Measurements from ENCODE around the gene PRKG1. TPM values are rescaled to one million over a fixed set of nuclear protein-coding genes. Genes with fewer than 3 reads are reported as not detected.

Gene PRKG1
- total RNA-seq, 1 experiment from 2014 or later: 16.5 TPM

DNA sequence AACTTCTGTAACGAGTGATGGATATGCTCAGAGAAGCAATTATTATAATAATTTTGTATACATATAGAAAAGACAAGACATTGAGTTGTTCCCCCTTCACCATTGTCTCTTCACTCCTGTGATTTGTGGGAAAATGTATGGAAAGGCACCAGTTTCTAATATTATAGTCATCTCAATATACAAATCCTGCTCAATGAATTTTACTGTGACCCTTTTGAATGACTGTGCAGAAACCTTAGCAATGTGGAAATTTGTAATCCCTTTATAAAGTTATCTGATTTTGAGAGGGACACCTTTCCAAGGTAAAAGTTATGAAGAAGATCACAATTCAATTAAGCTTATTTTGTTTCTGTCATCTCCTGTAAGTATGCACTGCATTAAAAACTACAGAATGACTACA is 1165.5 kb downstream of the PRKG1 start:
- POLR2A ChIA-PET: no interaction called here
- no peaks in the 10 kb centered on the region for H3K4me1 Mint-ChIP-seq
- no peaks in the 10 kb centered on the region for H3K9me3 Mint-ChIP-seq
- no peak overlapping the region for H3K4me3 Mint-ChIP-seq
- no peaks in the 10 kb centered on the region for H3K36me3 Mint-ChIP-seq
- DNase-seq (ENCODE audit: low spot score): no peak
- H3K27me3 Mint-ChIP-seq (ENCODE audit: low read depth): no peaks in the 10 kb centered on the region
- no peak overlapping the region for H3K27ac Mint-ChIP-seq
- TF ChIP-seq TCF7 (CRISPR knock-in tag; IDR thresholded peaks at IDR 0.05; ENCODE audit: low read depth) (no peak), JAZF1 (CRISPR knock-in tag; IDR thresholded peaks at IDR 0.05) (no peak), NR2C2 (CRISPR knock-in tag; IDR thresholded peaks at IDR 0.05) (no peak), NR1H2 (CRISPR knock-in tag; IDR thresholded peaks at IDR 0.05) (no peak)
- TF ChIP-seq, protein P1, sequence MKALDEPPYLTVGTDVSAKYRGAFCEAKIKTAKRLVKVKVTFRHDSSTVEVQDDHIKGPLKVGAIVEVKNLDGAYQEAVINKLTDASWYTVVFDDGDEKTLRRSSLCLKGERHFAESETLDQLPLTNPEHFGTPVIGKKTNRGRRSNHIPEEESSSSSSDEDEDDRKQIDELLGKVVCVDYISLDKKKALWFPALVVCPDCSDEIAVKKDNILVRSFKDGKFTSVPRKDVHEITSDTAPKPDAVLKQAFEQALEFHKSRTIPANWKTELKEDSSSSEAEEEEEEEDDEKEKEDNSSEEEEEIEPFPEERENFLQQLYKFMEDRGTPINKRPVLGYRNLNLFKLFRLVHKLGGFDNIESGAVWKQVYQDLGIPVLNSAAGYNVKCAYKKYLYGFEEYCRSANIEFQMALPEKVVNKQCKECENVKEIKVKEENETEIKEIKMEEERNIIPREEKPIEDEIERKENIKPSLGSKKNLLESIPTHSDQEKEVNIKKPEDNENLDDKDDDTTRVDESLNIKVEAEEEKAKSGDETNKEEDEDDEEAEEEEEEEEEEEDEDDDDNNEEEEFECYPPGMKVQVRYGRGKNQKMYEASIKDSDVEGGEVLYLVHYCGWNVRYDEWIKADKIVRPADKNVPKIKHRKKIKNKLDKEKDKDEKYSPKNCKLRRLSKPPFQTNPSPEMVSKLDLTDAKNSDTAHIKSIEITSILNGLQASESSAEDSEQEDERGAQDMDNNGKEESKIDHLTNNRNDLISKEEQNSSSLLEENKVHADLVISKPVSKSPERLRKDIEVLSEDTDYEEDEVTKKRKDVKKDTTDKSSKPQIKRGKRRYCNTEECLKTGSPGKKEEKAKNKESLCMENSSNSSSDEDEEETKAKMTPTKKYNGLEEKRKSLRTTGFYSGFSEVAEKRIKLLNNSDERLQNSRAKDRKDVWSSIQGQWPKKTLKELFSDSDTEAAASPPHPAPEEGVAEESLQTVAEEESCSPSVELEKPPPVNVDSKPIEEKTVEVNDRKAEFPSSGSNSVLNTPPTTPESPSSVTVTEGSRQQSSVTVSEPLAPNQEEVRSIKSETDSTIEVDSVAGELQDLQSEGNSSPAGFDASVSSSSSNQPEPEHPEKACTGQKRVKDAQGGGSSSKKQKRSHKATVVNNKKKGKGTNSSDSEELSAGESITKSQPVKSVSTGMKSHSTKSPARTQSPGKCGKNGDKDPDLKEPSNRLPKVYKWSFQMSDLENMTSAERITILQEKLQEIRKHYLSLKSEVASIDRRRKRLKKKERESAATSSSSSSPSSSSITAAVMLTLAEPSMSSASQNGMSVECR (CRISPR knock-in tag; IDR thresholded peaks at IDR 0.05; ENCODE audit: borderline replicate concordance): no peak
- no peak for ATAC-seq
- CTCF ChIA-PET: no interaction called here

DNA sequence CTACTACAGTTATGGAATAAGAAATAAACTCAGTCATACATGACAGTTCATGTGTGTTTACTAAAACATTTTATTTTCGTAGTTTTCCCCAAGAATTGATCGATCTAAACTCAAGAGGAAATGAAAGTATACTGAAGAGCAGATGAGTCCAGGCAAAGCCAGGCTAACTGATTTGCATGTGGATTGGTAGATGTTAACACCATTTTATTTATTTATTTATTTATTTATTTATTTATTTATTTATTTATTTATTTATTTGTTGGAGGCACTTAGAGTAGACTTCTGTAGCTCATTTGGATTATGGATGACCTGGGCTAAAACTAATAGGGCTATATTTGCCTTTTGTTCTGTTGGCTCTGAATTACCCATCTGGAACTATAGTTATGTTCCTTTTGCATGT is 1171.3 kb downstream of the PRKG1 start:
- ChIA-PET CTCF (no interaction called here), POLR2A (no interaction called here)
- no peak for ATAC-seq
- TF ChIP-seq SP1 (CRISPR knock-in tag; conservative IDR thresholded peaks at IDR 0.05): no peak
- TF ChIP-seq ZNF396 (CRISPR knock-in tag; IDR thresholded peaks at IDR 0.05; ENCODE audit: borderline replicate concordance): no peak
- no peak for TF ChIP-seq ZNF416 (CRISPR knock-in tag; IDR thresholded peaks at IDR 0.05)
- no peak for TF ChIP-seq KAT7 (CRISPR knock-in tag; IDR thresholded peaks at IDR 0.05; ENCODE audit: borderline replicate concordance)
- TF ChIP-seq NR3C1 (CRISPR knock-in tag; conservative IDR thresholded peaks at IDR 0.05; ENCODE audit: low read depth): no peak
- TF ChIP-seq, protein P2, sequence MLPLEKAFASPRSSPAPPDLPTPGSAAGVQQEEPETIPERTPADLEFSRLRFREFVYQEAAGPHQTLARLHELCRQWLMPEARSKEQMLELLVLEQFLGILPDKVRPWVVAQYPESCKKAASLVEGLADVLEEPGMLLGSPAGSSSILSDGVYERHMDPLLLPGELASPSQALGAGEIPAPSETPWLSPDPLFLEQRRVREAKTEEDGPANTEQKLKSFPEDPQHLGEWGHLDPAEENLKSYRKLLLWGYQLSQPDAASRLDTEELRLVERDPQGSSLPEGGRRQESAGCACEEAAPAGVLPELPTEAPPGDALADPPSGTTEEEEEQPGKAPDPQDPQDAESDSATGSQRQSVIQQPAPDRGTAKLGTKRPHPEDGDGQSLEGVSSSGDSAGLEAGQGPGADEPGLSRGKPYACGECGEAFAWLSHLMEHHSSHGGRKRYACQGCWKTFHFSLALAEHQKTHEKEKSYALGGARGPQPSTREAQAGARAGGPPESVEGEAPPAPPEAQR (CRISPR knock-in tag; IDR thresholded peaks at IDR 0.05): no peak
- TF ChIP-seq, protein P3, sequence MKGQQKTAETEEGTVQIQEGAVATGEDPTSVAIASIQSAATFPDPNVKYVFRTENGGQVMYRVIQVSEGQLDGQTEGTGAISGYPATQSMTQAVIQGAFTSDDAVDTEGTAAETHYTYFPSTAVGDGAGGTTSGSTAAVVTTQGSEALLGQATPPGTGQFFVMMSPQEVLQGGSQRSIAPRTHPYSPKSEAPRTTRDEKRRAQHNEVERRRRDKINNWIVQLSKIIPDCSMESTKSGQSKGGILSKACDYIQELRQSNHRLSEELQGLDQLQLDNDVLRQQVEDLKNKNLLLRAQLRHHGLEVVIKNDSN (CRISPR knock-in tag; IDR thresholded peaks at IDR 0.05): no peak
- TF ChIP-seq, protein P4, sequence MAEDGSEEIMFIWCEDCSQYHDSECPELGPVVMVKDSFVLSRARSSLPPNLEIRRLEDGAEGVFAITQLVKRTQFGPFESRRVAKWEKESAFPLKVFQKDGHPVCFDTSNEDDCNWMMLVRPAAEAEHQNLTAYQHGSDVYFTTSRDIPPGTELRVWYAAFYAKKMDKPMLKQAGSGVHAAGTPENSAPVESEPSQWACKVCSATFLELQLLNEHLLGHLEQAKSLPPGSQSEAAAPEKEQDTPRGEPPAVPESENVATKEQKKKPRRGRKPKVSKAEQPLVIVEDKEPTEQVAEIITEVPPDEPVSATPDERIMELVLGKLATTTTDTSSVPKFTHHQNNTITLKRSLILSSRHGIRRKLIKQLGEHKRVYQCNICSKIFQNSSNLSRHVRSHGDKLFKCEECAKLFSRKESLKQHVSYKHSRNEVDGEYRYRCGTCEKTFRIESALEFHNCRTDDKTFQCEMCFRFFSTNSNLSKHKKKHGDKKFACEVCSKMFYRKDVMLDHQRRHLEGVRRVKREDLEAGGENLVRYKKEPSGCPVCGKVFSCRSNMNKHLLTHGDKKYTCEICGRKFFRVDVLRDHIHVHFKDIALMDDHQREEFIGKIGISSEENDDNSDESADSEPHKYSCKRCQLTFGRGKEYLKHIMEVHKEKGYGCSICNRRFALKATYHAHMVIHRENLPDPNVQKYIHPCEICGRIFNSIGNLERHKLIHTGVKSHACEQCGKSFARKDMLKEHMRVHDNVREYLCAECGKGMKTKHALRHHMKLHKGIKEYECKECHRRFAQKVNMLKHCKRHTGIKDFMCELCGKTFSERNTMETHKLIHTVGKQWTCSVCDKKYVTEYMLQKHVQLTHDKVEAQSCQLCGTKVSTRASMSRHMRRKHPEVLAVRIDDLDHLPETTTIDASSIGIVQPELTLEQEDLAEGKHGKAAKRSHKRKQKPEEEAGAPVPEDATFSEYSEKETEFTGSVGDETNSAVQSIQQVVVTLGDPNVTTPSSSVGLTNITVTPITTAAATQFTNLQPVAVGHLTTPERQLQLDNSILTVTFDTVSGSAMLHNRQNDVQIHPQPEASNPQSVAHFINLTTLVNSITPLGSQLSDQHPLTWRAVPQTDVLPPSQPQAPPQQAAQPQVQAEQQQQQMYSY (CRISPR knock-in tag; IDR thresholded peaks at IDR 0.05): no peak
- no peak for TF ChIP-seq NFYB (CRISPR knock-in tag; conservative IDR thresholded peaks at IDR 0.05; ENCODE audit: low read depth)
- TF ChIP-seq, protein P5, sequence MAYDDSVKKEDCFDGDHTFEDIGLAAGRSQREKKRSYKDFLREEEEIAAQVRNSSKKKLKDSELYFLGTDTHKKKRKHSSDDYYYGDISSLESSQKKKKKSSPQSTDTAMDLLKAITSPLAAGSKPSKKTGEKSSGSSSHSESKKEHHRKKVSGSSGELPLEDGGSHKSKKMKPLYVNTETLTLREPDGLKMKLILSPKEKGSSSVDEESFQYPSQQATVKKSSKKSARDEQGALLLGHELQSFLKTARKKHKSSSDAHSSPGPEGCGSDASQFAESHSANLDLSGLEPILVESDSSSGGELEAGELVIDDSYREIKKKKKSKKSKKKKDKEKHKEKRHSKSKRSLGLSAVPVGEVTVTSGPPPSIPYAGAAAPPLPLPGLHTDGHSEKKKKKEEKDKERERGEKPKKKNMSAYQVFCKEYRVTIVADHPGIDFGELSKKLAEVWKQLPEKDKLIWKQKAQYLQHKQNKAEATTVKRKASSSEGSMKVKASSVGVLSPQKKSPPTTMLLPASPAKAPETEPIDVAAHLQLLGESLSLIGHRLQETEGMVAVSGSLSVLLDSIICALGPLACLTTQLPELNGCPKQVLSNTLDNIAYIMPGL (CRISPR knock-in tag; IDR thresholded peaks at IDR 0.05): no peak
- TF ChIP-seq, protein P1 (CRISPR knock-in tag; IDR thresholded peaks at IDR 0.05; ENCODE audit: borderline replicate concordance): no peak
- no peak for TF ChIP-seq FOXJ3 (CRISPR knock-in tag; IDR thresholded peaks at IDR 0.05; ENCODE audit: borderline replicate concordance)
- no peak for TF ChIP-seq MYBL2 (CRISPR knock-in tag; IDR thresholded peaks at IDR 0.05)
- no peak for TF ChIP-seq ZNF121 (CRISPR knock-in tag; IDR thresholded peaks at IDR 0.05)
- TF ChIP-seq NR2C2 (CRISPR knock-in tag; IDR thresholded peaks at IDR 0.05): no peak
- no peak for TF ChIP-seq RORB (CRISPR knock-in tag; IDR thresholded peaks at IDR 0.05)

More for the DNA sequence above, 1171.3 kb downstream of the PRKG1 start:
- no peaks in the 10 kb centered on the region for H3K4me1 Mint-ChIP-seq
- no peak overlapping the region for H3K4me3 Mint-ChIP-seq
- H3K9me3 Mint-ChIP-seq: peaks cover 4% of the 10 kb centered on the region; the same call in 1 of the 2 replicates
- no peak for DNase-seq (ENCODE audit: low spot score)
- H3K27me3 Mint-ChIP-seq (ENCODE audit: low read depth): no peaks in the 10 kb centered on the region; the same call in 1 of the 2 replicates
- H3K36me3 Mint-ChIP-seq: no peaks in the 10 kb centered on the region
- no peak overlapping the region for H3K27ac Mint-ChIP-seq

Measured in WTC11 (cell line).